HepG2 (cell line): ENCODE measurements around the gene CCDC192. TPM values are rescaled to one million over a fixed set of nuclear protein-coding genes. Genes with fewer than 3 reads are reported as not detected.
"Not testable (repeated sequence)": the region's sequence is repeated elsewhere in the genome, so short reads cannot be mapped to it uniquely, and the experiment has no call there.

Source experiments
- ATAC-seq: fragments of 200-7000 bp; cut with Tn5 transposase; 3 replicates; pipeline ENCODE4 v1.9.1; 2020; ENCODE audit warnings: mild to moderate bottlenecking, moderate library complexity
- BruUV-seq: library from RNA; stranded (reverse); fragments of 400-500 nt; replicated peaks from 2 replicates; lab custom pipeline; 2021; lab: Mats Ljungman, UMichigan
- CTCF ChIA-PET: fragments of 300-600 bp; formaldehyde crosslinking; extraction: SDS; loops from one replicate; lab custom pipeline; 2021; ENCODE audit warnings: low total read pairs, inconsistent platforms, low intra/inter-chr PET ratio; lab: Yijun Ruan, JAX
- POLR2A ChIA-PET: fragments of 350-600 bp; sonication (Branson Sonifier 250); formaldehyde crosslinking; loops from one replicate; lab custom pipeline; 2020; ENCODE audit warnings: antibody characterized with exemption, inconsistent platforms; lab: Yijun Ruan, JAX
- DNase-seq: peaks from one replicate; pipeline ENCODE4 v3.0.0-alpha.2; 2015; ENCODE audit warnings: low spot score
- FAIRE-seq: peaks from 3 replicates; lab custom pipeline; 2011; peaks lifted over from hg19 to GRCh38; lab: Jason Lieb, UNC
- H2AFZ ChIP-seq: one replicate; pipeline ENCODE4 v1.6.1; 2011; ENCODE audit warnings: low read length, inconsistent platforms
- H3K27ac ChIP-seq: fragments of 300-600 bp; 3 replicates; pipeline ENCODE4 v1.8.0; 2011; ENCODE audit warnings: mixed run types, mild to moderate bottlenecking, mixed read lengths, low read length, inconsistent platforms; ENCODE audit not compliant: insufficient read depth; ENCODE audit errors: extremely low read length
- H3K27me3 ChIP-seq, 2 experiments: fragments of 200-600 bp in 1 of 2; 2 replicates in 1 of 2; 3 replicates in 1 of 2; pipeline versions ENCODE4 v1.6.0 to v1.8.0; 2011; ENCODE audit warnings: low read length in 2 of 2, mild to moderate bottlenecking in 2 of 2, moderate library complexity in 2 of 2, inconsistent platforms in 1 of 2; ENCODE audit not compliant: insufficient read depth in 2 of 2, control insufficient read depth in 1 of 2
- H3K36me3 ChIP-seq, 2 experiments: fragments of 200-600 bp in 1 of 2; replicated peaks in 1 of 2; 2 replicates in 1 of 2; 3 replicates in 1 of 2; pipeline versions ENCODE4 v1.5.1 to v1.8.0; 2011; ENCODE audit warnings: low read length in 2 of 2, inconsistent platforms in 1 of 2; ENCODE audit not compliant: insufficient read depth in 2 of 2, control insufficient read depth in 1 of 2
- H3K4me1 ChIP-seq: 2 replicates; pipeline ENCODE4 v1.5.1; 2012; ENCODE audit warnings: low read length, inconsistent platforms; ENCODE audit not compliant: insufficient read depth
- H3K4me2 ChIP-seq: 2 replicates; pipeline ENCODE4 v1.6.0; 2011; ENCODE audit warnings: low read depth, low read length, inconsistent platforms
- H3K4me3 ChIP-seq, 3 experiments: fragments of 200-600 bp in 1 of 3; sonication (generic), shearing (Covaris generic) in 1 of 3; replicated peaks in 1 of 3; 2 replicates each; pipeline ENCODE4 v1.5.1; 2011 to 2016; ENCODE audit warnings: low read length in 3 of 3, inconsistent platforms in 2 of 3, low read depth in 2 of 3, mild to moderate bottlenecking in 2 of 3, control low read depth in 1 of 3, mixed read lengths in 1 of 3; ENCODE audit not compliant: insufficient read depth in 1 of 3
- H3K79me2 ChIP-seq: one replicate; pipeline ENCODE4 v1.6.1; 2011; ENCODE audit warnings: low read length, inconsistent platforms; ENCODE audit not compliant: insufficient read depth
- H3K9ac ChIP-seq: 2 replicates; pipeline ENCODE4 v1.6.0; 2011; ENCODE audit warnings: mild to moderate bottlenecking, low read depth, low read length, inconsistent platforms; ENCODE audit not compliant: insufficient read depth
- H3K9me3 ChIP-seq: 2 replicates; pipeline ENCODE4 v1.5.1; 2012; ENCODE audit warnings: mild to moderate bottlenecking, low read length
- H4K20me1 ChIP-seq: 2 replicates; pipeline ENCODE4 v1.6.0; 2011; ENCODE audit warnings: inconsistent platforms, mild to moderate bottlenecking, low read length, moderate library complexity; ENCODE audit not compliant: insufficient read depth
- ATF7 ChIP-seq, 2 experiments: fragments of 450-650 bp in 1 of 2; sonication (generic) in 1 of 2; formaldehyde crosslinking in 1 of 2; IDR thresholded peaks; 2 replicates each; pipeline versions ENCODE4 v1.4.0 to v1.6.1; 2016 to 2020; ENCODE audit warnings: antibody characterized with exemption in 1 of 2, mild to moderate bottlenecking in 1 of 2, missing genetic modification reagents in 1 of 2
- IKZF1 ChIP-seq: fragments of 450-650 bp; IDR thresholded peaks from 2 replicates; pipeline ENCODE4 v1.7.1; 2016
- REXO4 ChIP-seq: sonication (generic); formaldehyde crosslinking; IDR thresholded peaks from 2 replicates; pipeline ENCODE4 v1.8.0; 2022; ENCODE audit warnings: missing genetic modification reagents, mild to moderate bottlenecking, borderline replicate concordance
- WGBS: methylation state at CpG from one replicate; pipeline ENCODE4 v1.1.6; 2017; ENCODE audit warnings: low lambda C conversion rate; 5-methylcytosine and 5-hydroxymethylcytosine counted together
- in situ Hi-C: cut with HindIII; loops from 2 replicates; pipeline ENCODE4 v1.10.0; 2017; ENCODE audit warnings: low pct_unique_long_range_greater_than_20kb; ENCODE audit not compliant: extremely low pct_ligation_motif_present
- intact Hi-C: fragments of 100-400 bp; cut with micrococcal nuclease; formaldehyde crosslinking; loops from one replicate; pipeline ENCODE4 v1.10.0; 2022; ENCODE audit not compliant: unreplicated experiment
- polyA plus RNA-seq, 8 experiments: library from polyadenylated mRNA; depleted of rRNA in 3 of 8; stranded (reverse) in 7 of 8; unstranded in 1 of 8; fragments of >200 nt; fragmentation: Illumina TruSeq in 4 of 8; extraction: Trizol in 4 of 8; gene quantifications; 2 replicates each; pipeline versions ENCODE4 v1.2.1 to v1.2.3, GENCODE V29; 2011 to 2016; ENCODE audit warnings: low read depth in 4 of 8, missing spikeins in 1 of 8, mixed read lengths in 1 of 8; ENCODE audit not compliant: insufficient read depth in 1 of 8
- total RNA-seq, 5 experiments: library from RNA; depleted of rRNA; stranded (reverse); fragments of >200 nt; fragmentation: Illumina TruSeq; extraction: Trizol; gene quantifications; 2 replicates each; pipeline ENCODE4 v1.2.3, GENCODE V29; 2016; ENCODE audit warnings: low read depth in 1 of 5
- TF ChIP-seq, protein P1 (sequence below), 2 experiments: sonication (generic) in 1 of 2; formaldehyde crosslinking in 1 of 2; IDR thresholded peaks; 2 replicates each; pipeline versions ENCODE4 v1.6.1 to v1.9.0; 2014 to 2022; ENCODE audit warnings: antibody characterized with exemption in 1 of 2, borderline replicate concordance in 1 of 2, inconsistent platforms in 1 of 2, low read depth in 1 of 2, missing genetic modification reagents in 1 of 2

The CCDC192 gene
- total and polyA plus RNA-seq, 2 of the 13 experiments (the other 11 are each of a cell fraction or from before 2014, with no cell fraction given) = not detected

DNA sequence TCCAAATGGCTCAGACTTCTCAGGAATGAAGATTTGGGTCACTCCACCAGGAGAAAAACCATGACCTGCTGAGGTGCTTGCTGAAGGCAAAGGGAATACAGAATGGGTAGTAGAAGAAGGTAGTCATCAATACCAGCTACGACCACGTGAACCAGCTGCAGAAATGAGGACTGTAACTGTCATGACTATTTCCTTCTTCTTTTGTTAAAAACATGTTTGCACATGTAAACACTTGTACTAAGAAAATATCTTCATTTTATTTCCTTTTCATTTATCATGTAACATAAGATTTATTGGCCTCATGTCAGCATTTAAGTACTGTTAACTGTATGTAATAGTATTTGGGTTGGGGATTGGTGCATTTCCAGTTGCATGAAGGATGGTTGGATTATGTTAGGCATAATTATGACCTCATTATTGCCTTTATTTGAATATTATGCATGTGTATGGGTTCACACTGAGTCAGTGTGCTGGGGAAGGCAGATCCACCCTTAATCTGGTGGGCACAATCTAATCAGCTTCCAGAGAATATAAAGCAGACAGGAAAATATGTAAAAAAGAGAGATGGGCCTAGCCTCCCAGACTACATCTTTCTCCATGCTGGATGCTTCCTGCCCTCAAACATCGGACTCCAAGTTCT lies 23.4 kb upstream of the CCDC192 start:
- not testable (repeated sequence) for H4K20me1 ChIP-seq; ATAC-seq; FAIRE-seq; TF ChIP-seq ATF7 (CRISPR knock-in tag; IDR thresholded peaks at IDR 0.05)
- peak; percentile 49; the same call in 1 of the 2 replicates for TF ChIP-seq ATF7 (IDR thresholded peaks at IDR 0.05)
- TF ChIP-seq, all 625 proteins: peak for 1; not testable (repeated sequence) for 624
- H3K27me3 ChIP-seq, H3K9me3 ChIP-seq, CTCF ChIA-PET, H3K36me3 ChIP-seq, H3K79me2 ChIP-seq, H3K4me3 ChIP-seq, H3K4me2 ChIP-seq, in situ Hi-C loops, H3K9ac ChIP-seq, POLR2A ChIA-PET, DNase-seq, H3K4me1 ChIP-seq, H3K27ac ChIP-seq, BruUV-seq, H2AFZ ChIP-seq, intact Hi-C loops: not testable (repeated sequence)
- 8% methylated on average over 3 of the region's 3 CpGs for WGBS

DNA sequence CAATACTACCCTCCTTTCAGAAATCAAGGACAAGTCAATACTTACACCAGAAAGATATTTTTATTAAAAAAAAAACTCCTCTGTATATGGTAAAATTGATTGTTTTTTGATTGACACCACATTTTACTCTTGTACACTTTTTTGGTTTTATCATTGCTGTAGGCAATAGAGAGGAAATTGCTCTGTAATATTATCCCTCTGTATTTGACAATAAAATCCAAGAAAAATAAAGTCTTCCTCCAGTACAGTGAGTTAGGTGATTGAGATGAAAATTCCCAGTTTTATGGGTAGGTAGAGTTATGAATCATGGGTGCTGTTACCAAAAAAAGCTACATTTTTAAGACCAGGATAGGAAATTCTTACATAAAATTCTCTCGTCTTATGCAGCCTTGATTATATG lies 22.6 kb upstream of the CCDC192 start:
- Histone ChIP-seq H3K4me3 (no peak overlapping the region), H4K20me1 (no peaks in the 10 kb centered on the region), H3K36me3 (no peaks in the 10 kb centered on the region), H3K4me2 (no peak overlapping the region), H3K79me2 (no peaks in the 10 kb centered on the region), H2AFZ (no peak overlapping the region), H3K9ac (no peak overlapping the region), H3K9me3 (no peaks in the 10 kb centered on the region), H3K27me3 (no peaks in the 10 kb centered on the region), H3K27ac (no peak overlapping the region), H3K4me1 (no peaks in the 10 kb centered on the region)
- TF ChIP-seq, protein P1, sequence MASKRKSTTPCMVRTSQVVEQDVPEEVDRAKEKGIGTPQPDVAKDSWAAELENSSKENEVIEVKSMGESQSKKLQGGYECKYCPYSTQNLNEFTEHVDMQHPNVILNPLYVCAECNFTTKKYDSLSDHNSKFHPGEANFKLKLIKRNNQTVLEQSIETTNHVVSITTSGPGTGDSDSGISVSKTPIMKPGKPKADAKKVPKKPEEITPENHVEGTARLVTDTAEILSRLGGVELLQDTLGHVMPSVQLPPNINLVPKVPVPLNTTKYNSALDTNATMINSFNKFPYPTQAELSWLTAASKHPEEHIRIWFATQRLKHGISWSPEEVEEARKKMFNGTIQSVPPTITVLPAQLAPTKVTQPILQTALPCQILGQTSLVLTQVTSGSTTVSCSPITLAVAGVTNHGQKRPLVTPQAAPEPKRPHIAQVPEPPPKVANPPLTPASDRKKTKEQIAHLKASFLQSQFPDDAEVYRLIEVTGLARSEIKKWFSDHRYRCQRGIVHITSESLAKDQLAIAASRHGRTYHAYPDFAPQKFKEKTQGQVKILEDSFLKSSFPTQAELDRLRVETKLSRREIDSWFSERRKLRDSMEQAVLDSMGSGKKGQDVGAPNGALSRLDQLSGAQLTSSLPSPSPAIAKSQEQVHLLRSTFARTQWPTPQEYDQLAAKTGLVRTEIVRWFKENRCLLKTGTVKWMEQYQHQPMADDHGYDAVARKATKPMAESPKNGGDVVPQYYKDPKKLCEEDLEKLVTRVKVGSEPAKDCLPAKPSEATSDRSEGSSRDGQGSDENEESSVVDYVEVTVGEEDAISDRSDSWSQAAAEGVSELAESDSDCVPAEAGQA (IDR thresholded peaks at IDR 0.05; ENCODE audit: low read depth) = no peak
- TF ChIP-seq, protein P1 (CRISPR knock-in tag; IDR thresholded peaks at IDR 0.05; ENCODE audit: borderline replicate concordance) = no peak
- no peak for TF ChIP-seq IKZF1
- no peak for TF ChIP-seq REXO4 (CRISPR knock-in tag)
- DNase-seq (no peak), ATAC-seq (no peak), FAIRE-seq (no peak)
- intact Hi-C loops = no loop called here
- ChIA-PET POLR2A (no interaction called here), CTCF (no interaction called here)
- 10% methylated on average over 1 of the region's 1 CpG for WGBS
- no TSS peak for BruUV-seq
- in situ Hi-C loops = no loop called here
